ENCODE results near the gene INSL6.
"Not testable (repeated sequence)": the region's sequence is repeated elsewhere in the genome, so short reads cannot be mapped to it uniquely, and the experiment has no call there.

GRCh38 chr9:5180631-5181030 is 4.8 kb downstream of the INSL6 start:
- not testable (repeated sequence) for TF ChIP-seq ELF4 (IDR thresholded peaks at IDR 0.05); BHLHE40 (IDR thresholded peaks at IDR 0.05; ENCODE audit: borderline replicate concordance)
